HG03159 (cell line): ENCODE measurements around the gene FABP6.

Experiments
- ATAC-seq: cut with Tn5 transposase; IDR thresholded peaks from one replicate; pipeline ENCODE4 v1.9.1; 2021; ENCODE audit warnings: mild to moderate bottlenecking, moderate library complexity; ENCODE audit not compliant: unreplicated experiment

FABP6 gene

GRCh38 chr5:160260881-160261815, 31.8 kb downstream of the FABP6 start:
- no peak for ATAC-seq

GRCh38 chr5:160262151-160263074, 33.1 kb downstream of the FABP6 start:
- ATAC-seq: no peak

DNA sequence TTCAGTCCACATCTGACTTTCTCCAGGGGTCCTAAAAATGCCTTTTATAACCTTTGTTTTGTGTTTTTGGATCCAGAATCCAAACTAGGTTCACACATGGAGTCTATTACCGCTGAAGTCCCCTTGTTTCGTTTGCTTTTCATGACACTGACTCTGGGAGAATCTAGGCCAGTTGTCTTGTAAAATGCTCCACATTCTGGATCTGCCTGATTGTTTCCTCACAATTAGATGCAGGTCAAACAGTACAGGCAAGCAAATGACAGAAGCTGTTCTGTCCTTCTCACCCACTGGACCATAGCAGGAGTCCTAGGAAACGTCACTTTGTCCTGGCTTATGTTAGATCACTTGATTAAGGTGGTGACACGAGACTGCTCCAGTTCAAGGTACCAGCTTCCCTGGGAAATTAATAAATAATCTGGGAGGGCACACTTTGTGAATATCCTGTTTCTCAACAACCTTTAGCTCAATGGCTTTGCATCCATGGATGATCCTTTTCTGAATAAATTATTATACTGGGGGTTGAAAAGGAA, 34.1 kb downstream of the FABP6 start:
- no peak for ATAC-seq

GRCh38 chr5:160266044-160266443, 36.7 kb downstream of the FABP6 start:
- ATAC-seq: no peak

GRCh38 chr5:160266752-160267345, 37.5 kb downstream of the FABP6 start:
- no peak for ATAC-seq

DNA sequence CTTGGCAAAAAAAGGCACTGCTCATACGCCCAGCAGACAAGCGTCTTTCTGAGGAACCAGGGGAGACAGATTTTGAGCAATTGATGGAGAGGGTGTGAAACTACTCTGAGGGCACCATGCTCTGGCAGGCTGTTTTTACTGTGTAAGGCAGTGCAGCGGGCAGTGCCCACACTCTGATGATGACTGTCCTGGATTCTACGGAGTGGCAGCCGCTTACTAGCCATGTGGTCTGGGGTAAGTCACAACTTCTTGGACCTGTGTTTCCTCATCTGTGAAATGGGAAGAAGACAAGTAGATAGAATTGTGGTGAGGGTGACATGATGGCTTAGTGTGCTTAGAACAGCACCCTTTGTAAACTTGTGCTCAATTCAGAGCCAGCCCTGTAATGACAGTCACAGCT, 38.8 kb downstream of the FABP6 start:
- ATAC-seq: no peak

DNA sequence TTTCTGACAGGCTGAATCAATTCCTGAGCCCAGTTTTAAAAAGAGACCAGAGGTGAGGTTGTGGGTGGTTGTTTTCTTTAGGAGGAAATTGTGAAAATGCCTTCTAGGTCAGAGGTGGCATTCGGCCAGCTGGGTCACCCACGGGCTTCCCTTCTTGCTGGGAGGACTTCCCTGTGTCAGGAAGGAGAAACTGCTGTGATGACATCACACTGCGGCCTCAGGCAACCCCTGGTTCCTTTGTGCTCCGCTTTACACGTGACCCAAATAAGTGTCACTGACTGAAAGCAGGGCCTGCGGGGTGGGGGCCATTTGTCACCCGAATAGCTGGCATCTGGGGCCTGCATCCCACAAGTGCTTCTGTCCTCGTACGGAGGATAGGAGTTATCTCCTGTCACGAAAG, 39.7 kb downstream of the FABP6 start:
- no peak for ATAC-seq

DNA sequence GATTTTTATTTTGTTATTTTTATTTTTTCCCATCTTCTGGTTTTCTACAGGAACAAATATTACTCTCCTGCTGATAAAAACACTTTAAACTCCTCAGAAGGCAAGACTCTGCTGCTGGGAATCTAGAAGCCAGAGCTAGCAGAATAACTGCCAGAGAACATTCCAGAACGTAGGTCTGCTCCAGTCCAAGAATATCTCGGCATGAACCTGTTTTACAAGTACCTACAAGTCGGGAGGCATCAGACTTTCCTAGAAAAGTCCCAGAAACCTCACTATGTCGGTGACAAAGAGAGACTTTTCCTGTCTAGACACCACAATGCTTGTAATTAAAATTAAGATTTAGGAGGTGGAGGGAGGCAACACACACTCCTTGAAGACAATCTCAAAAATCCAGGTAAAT, 41.4 kb downstream of the FABP6 start:
- ATAC-seq: no peak

DNA sequence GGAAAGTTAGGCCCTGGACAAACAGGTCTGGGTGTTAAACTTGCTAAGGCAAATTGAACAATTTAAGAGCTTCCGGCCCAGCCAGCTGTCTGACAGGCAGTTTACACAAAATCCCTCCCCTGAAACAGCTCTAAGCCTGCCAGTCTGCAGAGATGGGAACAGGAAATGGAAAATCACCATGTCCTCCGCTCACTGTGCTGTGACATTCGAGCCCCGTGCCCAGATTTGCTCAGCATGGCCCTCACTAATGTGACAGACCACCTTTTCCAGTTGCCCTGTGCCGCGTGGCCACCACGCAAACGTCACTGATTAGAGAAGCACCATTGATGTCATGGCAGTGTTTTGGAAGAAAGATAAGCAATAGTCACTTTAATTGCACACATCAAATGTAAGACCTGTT, 42.1 kb downstream of the FABP6 start:
- ATAC-seq: no peak

- no peak for ATAC-seq
Measured at GRCh38 chr5:160271836-160272235, 42.5 kb downstream of the FABP6 start.

DNA sequence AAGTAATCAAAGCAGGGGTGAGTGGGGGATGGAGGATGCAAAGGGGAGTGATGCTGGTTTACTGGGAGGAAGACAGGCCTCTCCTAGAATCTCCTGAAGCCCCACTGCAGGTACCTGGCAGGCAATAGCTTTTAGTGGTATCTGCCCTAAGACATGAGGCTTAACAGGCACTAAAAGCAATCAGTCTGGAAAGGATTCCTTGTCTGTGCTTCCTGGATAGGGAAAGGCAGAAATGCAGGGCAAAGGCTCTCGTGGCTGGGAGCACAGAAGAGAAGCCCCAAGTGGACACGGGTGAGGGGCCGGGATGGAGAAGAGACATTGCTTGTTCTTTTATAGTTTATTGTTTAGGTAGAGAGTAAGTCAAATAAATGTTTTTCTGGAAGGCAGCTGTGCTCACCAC, 43.0 kb downstream of the FABP6 start:
- ATAC-seq: no peak

DNA sequence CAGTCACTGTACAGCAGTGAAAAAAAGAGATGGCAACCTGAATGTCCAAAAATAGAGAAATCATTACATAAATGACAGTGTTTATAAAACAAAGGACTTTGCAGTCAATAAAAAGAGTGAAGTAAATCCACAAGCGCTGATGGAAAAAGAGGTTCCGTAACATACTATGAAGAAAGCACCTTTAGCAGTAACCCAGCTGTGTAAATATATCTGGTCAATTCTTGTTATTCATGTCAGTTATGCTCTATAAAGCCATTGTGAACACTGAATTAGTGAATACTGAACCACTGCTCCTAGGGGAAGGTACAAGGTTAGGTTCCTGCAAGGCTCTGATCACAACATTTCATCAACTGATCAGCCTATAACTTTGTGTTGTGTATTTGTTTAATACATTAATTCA, 43.6 kb downstream of the FABP6 start:
- ATAC-seq: no peak

DNA sequence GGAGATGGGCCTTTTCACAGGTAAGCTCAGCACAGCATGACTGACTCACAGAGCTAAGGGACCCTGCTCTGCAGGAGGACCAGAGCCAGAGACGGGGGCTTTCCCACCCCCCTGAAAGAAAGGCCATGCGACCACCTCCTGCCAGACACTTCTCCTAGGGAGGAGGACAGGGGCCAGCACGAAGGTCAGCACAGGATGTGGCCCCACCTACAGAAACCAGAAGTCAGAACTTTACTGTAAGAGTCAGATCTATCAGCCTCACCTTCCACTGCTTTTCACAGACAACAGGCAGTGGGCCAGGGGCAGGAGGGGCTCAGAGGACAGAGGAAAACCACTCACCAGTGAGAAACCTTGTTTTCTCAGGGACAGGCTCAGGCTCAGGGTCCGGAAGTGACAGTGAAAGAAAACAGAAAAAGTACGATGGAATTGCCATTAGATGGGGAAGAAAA, 45.2 kb downstream of the FABP6 start:
- no peak for ATAC-seq

DNA sequence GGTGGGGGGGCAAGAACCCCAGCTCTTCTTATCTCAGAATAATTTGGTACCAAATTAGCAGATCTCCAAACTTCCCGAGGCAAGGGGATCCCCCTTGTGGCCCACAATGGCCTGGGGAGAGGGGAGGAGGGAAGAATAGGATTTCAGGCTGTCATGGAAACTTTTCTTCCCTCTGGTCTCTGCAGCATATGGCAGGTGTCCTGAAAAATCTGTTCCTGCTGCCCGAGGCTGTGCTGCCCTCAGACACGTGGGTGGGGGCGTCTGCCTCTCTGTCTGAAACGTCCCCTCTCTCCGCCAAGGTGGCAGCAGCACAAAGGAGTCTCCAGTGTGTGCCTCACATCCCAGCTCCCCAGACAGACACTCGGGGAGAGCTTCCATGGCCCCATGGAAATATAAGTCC, 49.0 kb downstream of the FABP6 start:
- no peak for ATAC-seq

- no peak for ATAC-seq
Measured at GRCh38 chr5:160280384-160281095, 51.2 kb downstream of the FABP6 start.

DNA sequence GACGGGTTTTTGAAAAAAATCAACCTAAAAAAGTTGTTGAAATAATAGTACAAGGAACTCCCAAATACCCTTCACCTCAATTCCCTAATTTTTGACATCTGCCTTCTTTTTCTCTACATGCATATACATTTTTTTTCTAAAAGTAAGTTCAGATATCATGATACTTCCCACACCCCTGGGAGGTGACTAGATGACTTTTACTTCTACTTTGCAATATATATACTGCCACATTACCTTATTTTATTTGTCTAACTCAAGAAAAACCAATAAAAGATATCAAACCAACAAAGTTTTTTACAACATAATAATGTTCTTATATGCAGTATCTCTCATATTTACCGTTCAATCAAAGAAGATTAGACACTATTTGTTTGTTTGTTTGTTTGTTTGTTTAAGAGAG, 52.0 kb downstream of the FABP6 start:
- ATAC-seq: no peak

GRCh38 chr5:160284291-160284873, 55.1 kb downstream of the FABP6 start:
- ATAC-seq: no peak

DNA sequence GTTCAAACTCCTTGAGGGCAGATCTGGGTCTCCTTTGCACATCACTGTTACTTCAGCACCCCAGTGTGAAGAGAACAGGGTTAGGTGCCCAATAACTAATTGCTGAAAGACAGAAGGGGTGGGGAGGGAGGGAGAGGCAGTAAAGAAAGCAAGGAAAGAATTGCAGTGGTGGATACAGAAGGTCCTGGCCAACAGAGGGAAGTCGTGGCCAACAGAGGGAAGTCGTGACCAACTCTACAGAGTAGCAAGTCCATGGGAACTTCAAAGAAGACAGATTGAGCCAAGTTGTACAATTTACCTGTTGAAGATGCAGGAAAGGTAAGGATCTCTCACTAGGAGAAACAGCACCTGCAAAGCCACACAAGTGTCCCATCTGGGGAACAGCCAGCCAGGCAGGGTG, 56.0 kb downstream of the FABP6 start:
- no peak for ATAC-seq

DNA sequence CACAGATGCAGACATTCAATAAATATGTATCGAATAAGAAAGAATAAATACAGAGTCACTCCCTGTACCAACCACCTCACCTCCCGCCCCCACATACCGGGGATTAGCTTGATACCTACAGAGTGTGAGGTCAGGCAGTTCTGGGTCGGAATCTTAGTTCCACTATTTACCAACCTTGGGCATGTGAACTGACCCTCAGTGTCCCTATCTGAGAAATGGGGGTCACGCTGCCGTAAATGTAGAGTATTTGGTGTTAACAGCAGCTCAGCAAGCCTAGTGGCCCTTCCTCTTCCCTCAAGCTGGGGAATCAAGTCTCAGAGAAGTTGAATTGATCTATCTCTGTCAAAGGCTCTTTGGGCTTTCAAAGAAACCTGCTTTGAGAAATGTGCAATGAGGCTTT, 57.6 kb downstream of the FABP6 start:
- ATAC-seq: no peak
